PC-9 (cell line): ENCODE measurements around the gene UNC13A. TPM values are rescaled to one million over a fixed set of nuclear protein-coding genes. Genes with fewer than 3 reads are reported as not detected.

Experiments
- BruUV-seq: library from RNA; stranded (reverse); fragments of 400-500 nt; replicated peaks from 2 replicates; lab custom pipeline; 2021; lab: Mats Ljungman, UMichigan
- CTCF ChIA-PET: fragments of 300-600 bp; sonication (Branson Sonifier 250); formaldehyde crosslinking; loops from one replicate; lab custom pipeline; 2022; ENCODE audit warnings: antibody characterized with exemption; lab: Charles Lee
- POLR2A ChIA-PET: fragments of 300-600 bp; sonication (Branson Sonifier 250); formaldehyde crosslinking; loops from one replicate; lab custom pipeline; 2022; ENCODE audit warnings: antibody characterized with exemption; ENCODE audit not compliant: unreplicated experiment; lab: Charles Lee
- DNase-seq, 2 experiments: peaks; one replicate each; pipeline versions ENCODE4 v3.0.0 to v3.0.0-alpha.2; 2015 to 2022; ENCODE audit warnings: mixed read lengths in 1 of 2
- H2AFZ ChIP-seq: fragments of 200-600 bp; sonication (generic); 2 replicates; pipeline ENCODE4 v1.8.1; 2017; ENCODE audit warnings: antibody characterized with exemption
- H3F3A ChIP-seq: fragments of 200-600 bp; sonication (generic); 2 replicates; pipeline ENCODE4 v1.8.1; 2017; ENCODE audit warnings: antibody characterized with exemption, mild to moderate bottlenecking, low read depth; ENCODE audit not compliant: insufficient read depth
- H3K27ac ChIP-seq: fragments of 200-600 bp; sonication (generic); 2 replicates; pipeline ENCODE4 v1.6.1; 2016; ENCODE audit warnings: mixed run types
- H3K27me3 ChIP-seq: fragments of 200-600 bp; sonication (generic); 2 replicates; pipeline ENCODE4 v1.6.1; 2016; ENCODE audit warnings: low read depth, mixed run types; ENCODE audit not compliant: insufficient read depth
- H3K36me3 ChIP-seq: fragments of 200-600 bp; sonication (generic); 2 replicates; pipeline ENCODE4 v1.6.1; 2016; ENCODE audit warnings: low read depth, mixed run types
- H3K4me1 ChIP-seq: fragments of 200-600 bp; sonication (generic); replicated peaks from 2 replicates; pipeline ENCODE4 v1.6.1; 2016; ENCODE audit warnings: mixed run types; ENCODE audit not compliant: insufficient read depth
- H3K4me2 ChIP-seq: fragments of 200-600 bp; sonication (generic); 2 replicates; pipeline ENCODE4 v1.6.1; 2017; ENCODE audit warnings: mixed run types
- H3K4me3 ChIP-seq: fragments of 200-600 bp; sonication (generic); 2 replicates; pipeline ENCODE4 v1.6.1; 2016; ENCODE audit warnings: mixed run types
- H3K79me2 ChIP-seq: fragments of 200-600 bp; sonication (generic); 2 replicates; pipeline ENCODE4 v1.6.1; 2017; ENCODE audit warnings: low read depth, mixed run types
- H3K9me2 ChIP-seq: fragments of 200-600 bp; sonication (generic); 2 replicates; pipeline ENCODE4 v1.8.1; 2017; ENCODE audit warnings: mild to moderate bottlenecking; ENCODE audit not compliant: insufficient read depth
- H3K9me3 ChIP-seq: fragments of 200-600 bp; sonication (generic); 2 replicates; pipeline ENCODE4 v1.8.1; 2016; ENCODE audit warnings: low read depth; ENCODE audit not compliant: insufficient read depth
- H4K20me1 ChIP-seq: fragments of 200-600 bp; sonication (generic); 2 replicates; pipeline ENCODE4 v1.8.1; 2017; ENCODE audit not compliant: insufficient read depth
- EZH2 ChIP-seq: fragments of 200-600 bp; sonication (generic); IDR thresholded peaks from 2 replicates; pipeline ENCODE4 v1.8.0; 2017; ENCODE audit warnings: antibody characterized with exemption, low read depth
- intact Hi-C: fragments of 100-400 bp; cut with micrococcal nuclease; formaldehyde crosslinking; loops from one replicate; pipeline ENCODE4 v1.10.0; 2022; ENCODE audit not compliant: unreplicated experiment
- total RNA-seq: library from RNA; stranded (reverse); gene quantifications from 2 replicates; pipeline ENCODE4 v1.2.3, GENCODE V29; 2021
- TF ChIP-seq, protein P1 (sequence below): fragments of 200-600 bp; sonication (generic); conservative IDR thresholded peaks from 2 replicates; pipeline ENCODE4 v1.6.1; 2017; ENCODE audit warnings: mixed run types, antibody characterized with exemption, mild to moderate bottlenecking, moderate library complexity

The UNC13A gene
- total RNA-seq, 1 experiment from 2014 or later: 0.17 TPM

DNA sequence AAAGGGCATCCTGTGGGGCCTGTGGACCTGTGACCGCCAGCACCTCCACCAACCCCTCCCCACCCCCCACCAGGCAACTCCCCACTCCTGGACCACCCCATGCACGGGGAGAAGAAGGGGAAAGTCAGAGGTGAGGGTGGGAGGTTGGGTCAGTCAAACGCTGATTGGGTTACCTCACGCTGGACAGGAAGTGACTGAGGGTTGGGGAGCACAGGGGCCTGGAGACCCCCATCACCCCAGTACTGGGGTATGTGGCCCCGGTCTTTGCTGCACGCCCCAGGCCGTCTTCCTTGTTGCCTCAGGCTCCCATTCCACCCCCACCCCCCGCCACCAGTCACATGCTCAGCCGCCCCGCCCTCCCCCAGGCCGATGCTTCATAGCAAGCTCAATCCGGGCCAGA lies 73.7 kb downstream of the UNC13A start:
- ChIA-PET POLR2A (no interaction called here), CTCF (interaction anchor here (0.5 kb wide), 1 partner anchor 380 kb away, joined by 3 read pairs; no protein-coding TSS in a partner anchor)
- no peak for TF ChIP-seq EZH2
- TF ChIP-seq, protein P1, sequence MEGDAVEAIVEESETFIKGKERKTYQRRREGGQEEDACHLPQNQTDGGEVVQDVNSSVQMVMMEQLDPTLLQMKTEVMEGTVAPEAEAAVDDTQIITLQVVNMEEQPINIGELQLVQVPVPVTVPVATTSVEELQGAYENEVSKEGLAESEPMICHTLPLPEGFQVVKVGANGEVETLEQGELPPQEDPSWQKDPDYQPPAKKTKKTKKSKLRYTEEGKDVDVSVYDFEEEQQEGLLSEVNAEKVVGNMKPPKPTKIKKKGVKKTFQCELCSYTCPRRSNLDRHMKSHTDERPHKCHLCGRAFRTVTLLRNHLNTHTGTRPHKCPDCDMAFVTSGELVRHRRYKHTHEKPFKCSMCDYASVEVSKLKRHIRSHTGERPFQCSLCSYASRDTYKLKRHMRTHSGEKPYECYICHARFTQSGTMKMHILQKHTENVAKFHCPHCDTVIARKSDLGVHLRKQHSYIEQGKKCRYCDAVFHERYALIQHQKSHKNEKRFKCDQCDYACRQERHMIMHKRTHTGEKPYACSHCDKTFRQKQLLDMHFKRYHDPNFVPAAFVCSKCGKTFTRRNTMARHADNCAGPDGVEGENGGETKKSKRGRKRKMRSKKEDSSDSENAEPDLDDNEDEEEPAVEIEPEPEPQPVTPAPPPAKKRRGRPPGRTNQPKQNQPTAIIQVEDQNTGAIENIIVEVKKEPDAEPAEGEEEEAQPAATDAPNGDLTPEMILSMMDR: no peak
- Histone ChIP-seq H3K27me3 (0 out of 2 replicates have a peak, but pooled peaks cover 9% of the 10 kb centered on the region), H3K9me3 (no peaks in the 10 kb centered on the region), H2AFZ (no peak overlapping the region), H3F3A (no peaks in the 10 kb centered on the region), H3K4me2 (no peak overlapping the region), H3K4me1 (no peaks in the 10 kb centered on the region), H3K27ac (no peak overlapping the region), H3K79me2 (no peaks in the 10 kb centered on the region), H3K36me3 (no peaks in the 10 kb centered on the region), H3K4me3 (no peak overlapping the region), H4K20me1 (no peaks in the 10 kb centered on the region), H3K9me2 (no peaks in the 10 kb centered on the region)
- DNase-seq: no peak
- BruUV-seq: no TSS peak
- intact Hi-C loops: no loop called here

DNA sequence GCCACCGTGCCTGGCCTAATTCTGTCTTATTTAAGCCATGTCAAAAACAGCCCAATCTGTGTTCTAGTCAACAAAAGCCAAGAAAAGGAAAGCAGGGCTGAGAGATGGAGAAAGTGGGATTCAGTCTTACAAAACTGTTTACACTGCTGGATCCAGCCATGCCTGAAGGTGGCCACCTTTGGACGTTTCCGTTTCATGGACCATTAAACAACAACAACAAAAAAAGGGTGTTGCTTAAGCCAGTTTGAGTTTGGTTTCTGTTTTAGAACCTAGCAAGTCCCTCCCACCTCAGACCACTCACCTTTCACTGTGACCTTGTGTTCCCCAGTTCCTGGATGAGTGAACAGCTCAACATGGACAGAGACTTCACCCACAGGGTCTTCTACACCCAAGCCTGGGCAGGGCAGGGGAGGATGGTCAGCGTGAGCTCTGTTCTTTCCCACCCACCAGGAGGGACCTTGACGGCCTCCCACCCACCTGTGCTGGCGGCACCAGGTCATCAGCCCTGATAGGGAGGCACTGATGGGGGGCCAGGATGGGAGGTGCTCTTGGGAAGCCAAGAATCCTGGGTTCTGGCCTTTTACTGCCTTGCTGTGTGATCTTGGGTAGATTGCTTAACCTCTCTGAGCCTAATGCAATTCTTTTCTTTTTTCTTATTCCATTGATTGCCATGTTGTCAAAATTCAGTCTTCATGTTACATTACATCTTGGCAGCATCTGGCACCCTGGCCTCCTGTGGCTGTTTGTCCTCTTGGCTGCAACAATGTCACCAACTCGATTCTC lies 76.5 kb downstream of the UNC13A start:
- BruUV-seq: no TSS peak

DNA sequence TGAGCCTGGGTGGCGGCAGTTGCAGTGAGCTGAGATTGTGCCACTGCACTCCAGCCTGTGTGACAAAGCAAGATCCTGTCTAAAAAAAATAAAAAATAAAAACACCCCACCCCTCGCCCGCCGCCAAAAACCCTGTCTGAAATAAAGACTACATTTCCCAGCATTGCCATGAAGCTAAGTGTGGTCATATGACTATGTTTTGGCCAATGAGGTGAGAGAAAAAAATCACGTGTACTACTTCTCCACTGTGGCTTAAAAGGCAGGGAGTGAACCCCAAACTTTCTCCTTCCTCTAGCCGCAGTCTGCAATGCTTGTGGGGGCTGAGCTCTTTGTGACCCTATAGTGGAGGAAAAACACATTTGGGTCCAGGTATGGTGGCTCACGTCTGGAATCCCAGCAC lies 77.8 kb downstream of the UNC13A start:
- H3F3A ChIP-seq: peaks cover 13% of the 10 kb centered on the region; the same call in 1 of the 2 replicates
- H3K9me3 ChIP-seq: no peaks in the 10 kb centered on the region
- no peak overlapping the region for H3K4me2 ChIP-seq
- POLR2A ChIA-PET: no interaction called here
- H3K9me2 ChIP-seq: no peaks in the 10 kb centered on the region
- no peaks in the 10 kb centered on the region for H3K79me2 ChIP-seq
- H3K36me3 ChIP-seq: no peaks in the 10 kb centered on the region
- H3K27ac ChIP-seq: no peak overlapping the region
- TF ChIP-seq, protein P1: no peak
- TF ChIP-seq EZH2: no peak
- no peaks in the 10 kb centered on the region for H3K27me3 ChIP-seq
- no peaks in the 10 kb centered on the region for H4K20me1 ChIP-seq
- H2AFZ ChIP-seq: no peak overlapping the region
- DNase-seq: peak in 1 of 2 experiments; percentile 47
- CTCF ChIA-PET: interaction anchor here (0.6 kb wide), 2 partner anchors 13 to 116 kb away, joined by 3 read pairs; no protein-coding TSS in a partner anchor
- H3K4me1 ChIP-seq: no peaks in the 10 kb centered on the region
- H3K4me3 ChIP-seq: no peak overlapping the region
- BruUV-seq: no TSS peak
- intact Hi-C loops: no loop called here

More for the DNA sequence above, 76.5 kb downstream of the UNC13A start:
- CTCF ChIA-PET: no interaction called here
- H3K9me2 ChIP-seq: no peaks in the 10 kb centered on the region
- DNase-seq: no peak
- no peak overlapping the region for H3K4me2 ChIP-seq
- intact Hi-C loops: no loop called here
- H3F3A ChIP-seq: peaks cover 13% of the 10 kb centered on the region; the same call in 1 of the 2 replicates
- 0 out of 2 replicates have a peak, but pooled peaks cover 9% of the 10 kb centered on the region for H3K27me3 ChIP-seq
- no peaks in the 10 kb centered on the region for H3K36me3 ChIP-seq
- no peaks in the 10 kb centered on the region for H4K20me1 ChIP-seq
- no peak overlapping the region for H2AFZ ChIP-seq
- no peak overlapping the region for H3K27ac ChIP-seq
- POLR2A ChIA-PET: no interaction called here
- H3K4me3 ChIP-seq: no peak overlapping the region
- H3K79me2 ChIP-seq: no peaks in the 10 kb centered on the region
- no peaks in the 10 kb centered on the region for H3K9me3 ChIP-seq
- TF ChIP-seq, protein P1: no peak
- TF ChIP-seq EZH2: no peak
- H3K4me1 ChIP-seq: no peaks in the 10 kb centered on the region
